ENCODE data around the gene FBXW7. TPM values are rescaled to one million over a fixed set of nuclear protein-coding genes. Genes with fewer than 3 reads are reported as not detected.

The FBXW7 gene
- total and polyA plus RNA-seq, 2 of the 8 experiments (the other 6 are each of a cell fraction or from before 2014, with no cell fraction given): 6.0 to 26.7 TPM

- TF ChIP-seq RAD21 (IDR thresholded peaks at IDR 0.05 in 1 of 2, conservative IDR thresholded peaks at IDR 0.05 in 1 of 2; ENCODE audit: low read depth in 2 of 2, low read length in 2 of 2): no peak
Measured at GRCh38 chr4:152316969-152317368, 218.9 kb downstream of the FBXW7 start (continued).
